HG03196 (cell line): ENCODE data around the gene PSMB8.
A peak's percentile ranks its signal among the peaks of the same experiment; 100 is the strongest.
"Not testable (repeated sequence)": the region's sequence is repeated elsewhere in the genome, so short reads cannot be mapped to it uniquely, and the experiment has no call there.

Source experiments
- ATAC-seq: cut with Tn5 transposase; IDR thresholded peaks from one replicate; pipeline ENCODE4 v1.9.1; 2021; ENCODE audit not compliant: unreplicated experiment

Gene PSMB8

GRCh38 chr6:32838114-32838958 lies 5.5 kb downstream of the PSMB8 start, which contains the start of gene TAP2:
Gene TAP2, minus strand, starts transcription at chr6:32838739. Its CDS starts 506 bp downstream, at chr6:32838233.
- ATAC-seq = peak; percentile 77

- ATAC-seq = no peak
These were observed 6.2 kb downstream of the PSMB8 start for GRCh38 chr6:32837651-32838113.

GRCh38 chr6:32836873-32837272 lies 7.0 kb downstream of the PSMB8 start:
- no peak for ATAC-seq

GRCh38 chr6:32835167-32835893 lies 8.5 kb downstream of the PSMB8 start:
- no peak for ATAC-seq

GRCh38 chr6:32833664-32834063 lies 10.2 kb downstream of the PSMB8 start:
- ATAC-seq = no peak

- no peak for ATAC-seq
These were observed 11.3 kb downstream of the PSMB8 start for GRCh38 chr6:32832535-32832934.

GRCh38 chr6:32830936-32831335 lies 12.9 kb downstream of the PSMB8 start:
- ATAC-seq = no peak

- ATAC-seq = no peak
These were observed 13.8 kb downstream of the PSMB8 start for GRCh38 chr6:32830017-32830416.

- ATAC-seq = no peak
These were observed 14.4 kb downstream of the PSMB8 start for GRCh38 chr6:32829495-32829894.

- ATAC-seq = no peak
These were observed 16.8 kb downstream of the PSMB8 start for GRCh38 chr6:32827025-32827424.

GRCh38 chr6:32825966-32826365 lies 17.9 kb downstream of the PSMB8 start:
- no peak for ATAC-seq

GRCh38 chr6:32819729-32820128 lies 24.1 kb downstream of the PSMB8 start:
- ATAC-seq = no peak

GRCh38 chr6:32818867-32819266 lies 25.0 kb downstream of the PSMB8 start:
- no peak for ATAC-seq

GRCh38 chr6:32816746-32817204 lies 27.1 kb downstream of the PSMB8 start, which contains the start of gene HLA-DOB:
Gene HLA-DOB, minus strand, starts transcription at chr6:32817002. Its CDS starts 51 bp downstream, at chr6:32816951.
- ATAC-seq = no peak

- ATAC-seq = peak; percentile 50
These were observed 27.9 kb downstream of the PSMB8 start for GRCh38 chr6:32815996-32816395.

GRCh38 chr6:32815115-32815514 lies 28.7 kb downstream of the PSMB8 start:
- ATAC-seq = no peak

GRCh38 chr6:32814145-32814544 lies 29.7 kb downstream of the PSMB8 start:
- no peak for ATAC-seq

- ATAC-seq = no peak
These were observed 34.7 kb downstream of the PSMB8 start for GRCh38 chr6:32809171-32809570.

- no peak for ATAC-seq
These were observed 36.7 kb downstream of the PSMB8 start for GRCh38 chr6:32807020-32807580.

GRCh38 chr6:32805404-32805803 lies 38.4 kb downstream of the PSMB8 start:
- ATAC-seq = not testable (repeated sequence)

- no peak for ATAC-seq
These were observed 40.4 kb downstream of the PSMB8 start for GRCh38 chr6:32803416-32803815.
